Caki2 (cell line): ENCODE results near the gene POMZP3. TPM values are rescaled to one million over a fixed set of nuclear protein-coding genes. Genes with fewer than 3 reads are reported as not detected.

Source experiments
- total RNA-seq: library from RNA; depleted of rRNA; stranded (reverse); fragments of >200 nt; shearing (Covaris generic); gene quantifications from 2 replicates; pipeline ENCODE4 v1.2.3, GENCODE V29; 2014; ENCODE audit warnings: low replicate concordance; rRNA removed

The POMZP3 gene
- total RNA-seq, 1 experiment from 2014 or later = not detected

Other genes starting within 250 kb of the POMZP3 start
- gene SSC4D, start 217.6 kb downstream of the POMZP3 start, total RNA-seq = 1.1 and 11.0 TPM in 2 replicates
- gene ZP3, start 202.3 kb downstream of the POMZP3 start, total RNA-seq = 17.1 and 21.8 TPM in 2 replicates
- gene DTX2, start 165.6 kb downstream of the POMZP3 start, total RNA-seq = 7.3 and 7.9 TPM in 2 replicates
- 0.64 and 2.5 TPM in 2 replicates for gene UPK3B, start 116.7 kb downstream of the POMZP3 start, total RNA-seq
- gene SPDYE16, start 84.0 kb downstream of the POMZP3 start, total RNA-seq = 2.2 TPM in 1 of 2 replicates, not detected in the other